ENCODE results near the gene SYT2. TPM values are rescaled to one million over a fixed set of nuclear protein-coding genes. Genes with fewer than 3 reads are reported as not detected.

SYT2 gene
- total RNA-seq, 4 donors from 2014 or later: under 0.01 to 0.38 TPM; not detected in 2

DNA sequence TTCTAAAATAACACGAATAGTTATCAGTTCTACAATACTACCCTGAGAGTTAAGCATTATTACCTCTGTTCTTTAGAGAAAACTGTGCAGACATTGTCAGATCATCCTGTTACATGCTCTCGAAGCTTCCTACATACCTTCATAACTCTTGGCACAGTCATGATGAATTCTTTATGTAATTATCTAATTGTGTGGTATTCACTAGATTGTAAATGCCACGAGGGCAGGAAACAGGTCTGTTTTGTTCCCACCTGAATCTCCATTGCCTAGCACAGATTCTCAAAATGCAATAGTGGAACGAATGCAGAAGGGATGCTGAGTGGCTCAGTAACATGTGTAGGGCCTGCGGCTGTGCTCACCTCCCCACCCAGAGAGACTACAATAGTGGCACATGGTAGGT is 3.4 kb downstream of the SYT2 start:
- peaks cover 11% of the 10 kb centered on the region for H3K27me3 ChIP-seq
- peaks cover 12 to 17% of the 10 kb centered on the region in 2 donors for H3K4me1 ChIP-seq
- intact Hi-C loops (cut with DNase I): no loop called here
- no peak overlapping the region for H3K4me3 ChIP-seq (replicated peaks in 1 of 3)
- H3K27ac ChIP-seq: no peak overlapping the region
- DNase-seq: no peak
- 78 to 89% methylated on average over 5 of the region's 5 CpGs for WGBS, 2 donors
- H3K9me3 ChIP-seq: no peaks in the 10 kb centered on the region
- no peak for TF ChIP-seq POLR2A (IDR thresholded peaks at IDR 0.05)
- TF ChIP-seq, protein P1, sequence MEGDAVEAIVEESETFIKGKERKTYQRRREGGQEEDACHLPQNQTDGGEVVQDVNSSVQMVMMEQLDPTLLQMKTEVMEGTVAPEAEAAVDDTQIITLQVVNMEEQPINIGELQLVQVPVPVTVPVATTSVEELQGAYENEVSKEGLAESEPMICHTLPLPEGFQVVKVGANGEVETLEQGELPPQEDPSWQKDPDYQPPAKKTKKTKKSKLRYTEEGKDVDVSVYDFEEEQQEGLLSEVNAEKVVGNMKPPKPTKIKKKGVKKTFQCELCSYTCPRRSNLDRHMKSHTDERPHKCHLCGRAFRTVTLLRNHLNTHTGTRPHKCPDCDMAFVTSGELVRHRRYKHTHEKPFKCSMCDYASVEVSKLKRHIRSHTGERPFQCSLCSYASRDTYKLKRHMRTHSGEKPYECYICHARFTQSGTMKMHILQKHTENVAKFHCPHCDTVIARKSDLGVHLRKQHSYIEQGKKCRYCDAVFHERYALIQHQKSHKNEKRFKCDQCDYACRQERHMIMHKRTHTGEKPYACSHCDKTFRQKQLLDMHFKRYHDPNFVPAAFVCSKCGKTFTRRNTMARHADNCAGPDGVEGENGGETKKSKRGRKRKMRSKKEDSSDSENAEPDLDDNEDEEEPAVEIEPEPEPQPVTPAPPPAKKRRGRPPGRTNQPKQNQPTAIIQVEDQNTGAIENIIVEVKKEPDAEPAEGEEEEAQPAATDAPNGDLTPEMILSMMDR (IDR thresholded peaks at IDR 0.05): no peak
- no peaks in the 10 kb centered on the region for H3K36me3 ChIP-seq

- intact Hi-C loops (cut with DNase I): no loop called here
- 70 to 76% methylated on average over 2 to 4 of the region's 4 CpGs for WGBS, 2 donors
- TF ChIP-seq POLR2A (IDR thresholded peaks at IDR 0.05): no peak
- TF ChIP-seq, protein P1 (IDR thresholded peaks at IDR 0.05): no peak
- no peaks in the 10 kb centered on the region for H3K9me3 ChIP-seq
- H3K27me3 ChIP-seq: peaks cover 11% of the 10 kb centered on the region
- peaks cover 6% of the 10 kb centered on the region in 2 donors for H3K4me1 ChIP-seq
- H3K36me3 ChIP-seq: no peaks in the 10 kb centered on the region
- no peak overlapping the region for H3K27ac ChIP-seq
- no peak overlapping the region for H3K4me3 ChIP-seq (replicated peaks in 1 of 3)
- DNase-seq: no peak
Observed at GRCh38 chr1:202704601-202705000, 5.7 kb downstream of the SYT2 start.

GRCh38 chr1:202703191-202703590 is 7.1 kb downstream of the SYT2 start:
- no peaks in the 10 kb centered on the region for H3K9me3 ChIP-seq
- WGBS, 2 donors: 64 to 80% methylated on average over 6 of the region's 6 CpGs
- TF ChIP-seq POLR2A (IDR thresholded peaks at IDR 0.05): no peak
- TF ChIP-seq, protein P1 (IDR thresholded peaks at IDR 0.05): no peak

GRCh38 chr1:202702088-202702487 is 8.2 kb downstream of the SYT2 start:
- H3K4me3 ChIP-seq (replicated peaks in 1 of 3): no peak overlapping the region
- H3K36me3 ChIP-seq: no peaks in the 10 kb centered on the region
- no peak for TF ChIP-seq POLR2A (IDR thresholded peaks at IDR 0.05)
- TF ChIP-seq, protein P1 (IDR thresholded peaks at IDR 0.05): no peak
- intact Hi-C loops (cut with DNase I): no loop called here
- H3K27me3 ChIP-seq: no peaks in the 10 kb centered on the region
- H3K4me1 ChIP-seq: no peaks in the 10 kb centered on the region
- 52 to 59% methylated on average over 5 of the region's 5 CpGs for WGBS, 2 donors
- no peaks in the 10 kb centered on the region for H3K9me3 ChIP-seq
- DNase-seq: no peak
- H3K27ac ChIP-seq: no peak overlapping the region

More at GRCh38 chr1:202703191-202703590, 7.1 kb downstream of the SYT2 start:
- Histone ChIP-seq H3K4me1 (no peaks in the 10 kb centered on the region), H3K36me3 (no peaks in the 10 kb centered on the region), H3K27ac (no peak overlapping the region), H3K4me3 (replicated peaks in 1 of 3) (no peak overlapping the region), H3K27me3 (no peaks in the 10 kb centered on the region)
- no peak for DNase-seq
- intact Hi-C loops (cut with DNase I): no loop called here

GRCh38 chr1:202701200-202701599 is 9.1 kb downstream of the SYT2 start:
- DNase-seq: no peak
- intact Hi-C loops (cut with DNase I): no loop called here
- no peaks in the 10 kb centered on the region for H3K36me3 ChIP-seq

More at GRCh38 chr1:202701200-202701599, 9.1 kb downstream of the SYT2 start:
- no peak for TF ChIP-seq POLR2A (IDR thresholded peaks at IDR 0.05)
- TF ChIP-seq, protein P1 (IDR thresholded peaks at IDR 0.05): no peak
- Histone ChIP-seq H3K27me3 (no peaks in the 10 kb centered on the region), H3K9me3 (no peaks in the 10 kb centered on the region), H3K27ac (no peak overlapping the region), H3K4me3 (replicated peaks in 1 of 3) (no peak overlapping the region), H3K4me1 (no peaks in the 10 kb centered on the region)
- WGBS, 2 donors: 87 to 90% methylated on average over 3 of the region's 3 CpGs

All from thyroid gland (tissue), 4 donors.